HuH-7.5 (cell line): ENCODE results near the gene INHBA.

Source experiments
- DNase-seq: peaks from one replicate; pipeline ENCODE4 v3.0.0; 2011; ENCODE audit warnings: low spot score

Gene INHBA

DNA sequence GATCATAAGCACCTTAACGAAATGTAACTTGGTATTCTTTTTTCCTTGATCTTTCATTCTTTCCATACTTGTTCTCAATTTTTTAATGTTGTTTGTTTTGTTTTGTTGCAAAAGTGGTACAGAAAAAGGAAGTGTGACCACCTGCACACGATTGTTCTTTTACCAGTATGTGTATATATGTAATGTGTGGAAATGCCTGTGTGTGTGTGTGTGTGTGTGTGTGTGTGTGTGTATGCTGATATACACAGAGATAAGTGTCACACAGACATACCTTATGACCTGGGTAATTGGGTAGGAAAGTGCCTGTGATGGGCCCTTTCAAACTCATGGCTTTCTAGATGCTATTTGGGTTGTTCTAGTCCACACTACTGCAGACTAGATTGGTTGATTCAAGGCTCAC is 14.0 kb downstream of the INHBA start:
- no peak for DNase-seq

DNA sequence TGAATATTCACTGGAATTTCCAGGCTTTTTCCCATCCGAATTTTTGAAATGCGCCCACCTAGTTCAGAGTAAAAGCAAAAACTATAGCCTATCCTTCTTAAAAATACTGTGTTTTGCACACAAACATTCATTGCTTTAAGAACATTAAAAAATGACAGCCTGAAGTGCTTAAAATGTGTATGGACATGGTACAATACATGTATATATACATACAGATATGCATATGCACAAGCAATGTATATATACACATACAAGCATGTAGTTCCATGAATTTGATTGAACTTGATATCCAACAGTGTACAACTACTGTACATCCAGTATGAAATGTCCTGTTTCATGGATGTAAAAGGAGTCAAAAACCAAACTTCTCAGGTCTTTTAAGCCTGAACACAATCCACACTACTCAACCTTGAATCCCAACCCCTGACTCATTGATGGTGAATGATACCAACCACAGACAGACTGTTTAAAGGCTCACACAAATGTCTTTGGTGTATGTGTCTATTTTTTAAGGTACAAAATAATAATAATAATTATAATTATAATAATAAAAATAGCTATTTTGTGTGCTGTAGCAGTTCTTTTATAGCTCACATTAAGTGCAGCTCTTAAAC is 14.8 kb downstream of the INHBA start:
- DNase-seq: no peak

DNA sequence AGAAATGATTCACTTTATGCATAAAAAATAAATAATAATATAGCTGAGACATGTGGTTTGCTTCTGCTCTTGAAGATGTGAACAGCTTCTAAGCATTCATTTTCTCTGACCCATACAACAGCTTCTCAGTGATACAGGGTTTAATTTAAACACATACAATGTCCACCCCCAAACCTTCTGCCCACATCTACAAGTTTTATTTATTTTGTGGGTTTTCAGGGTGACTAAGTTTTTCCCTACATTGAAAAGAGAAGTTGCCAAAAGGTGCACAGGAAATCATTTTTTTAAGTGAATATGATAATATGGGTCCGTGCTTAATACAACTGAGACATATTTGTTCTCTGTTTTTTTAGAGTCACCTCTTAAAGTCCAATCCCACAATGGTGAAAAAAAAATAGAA is 17.2 kb downstream of the INHBA start:
- DNase-seq: no peak

DNA sequence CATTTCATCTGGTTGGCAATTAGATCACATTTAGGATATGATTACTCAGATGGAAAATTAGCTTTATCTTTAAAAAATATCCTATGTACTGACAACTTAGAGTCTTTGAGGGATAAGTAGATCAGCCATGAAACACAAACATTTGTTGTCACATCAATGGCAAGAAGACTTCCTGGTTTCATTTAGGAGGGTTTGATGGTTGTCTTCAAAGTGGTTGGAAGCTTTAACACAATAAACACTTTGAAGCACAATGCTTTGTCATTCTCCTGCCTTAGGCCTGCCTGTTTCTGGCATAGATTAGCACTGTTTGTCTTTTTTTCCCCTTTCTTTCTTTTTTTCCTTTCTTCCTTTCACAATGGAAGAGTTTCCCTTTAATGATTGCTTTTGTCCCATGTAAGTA is 20.5 kb downstream of the INHBA start:
- DNase-seq: no peak

DNA sequence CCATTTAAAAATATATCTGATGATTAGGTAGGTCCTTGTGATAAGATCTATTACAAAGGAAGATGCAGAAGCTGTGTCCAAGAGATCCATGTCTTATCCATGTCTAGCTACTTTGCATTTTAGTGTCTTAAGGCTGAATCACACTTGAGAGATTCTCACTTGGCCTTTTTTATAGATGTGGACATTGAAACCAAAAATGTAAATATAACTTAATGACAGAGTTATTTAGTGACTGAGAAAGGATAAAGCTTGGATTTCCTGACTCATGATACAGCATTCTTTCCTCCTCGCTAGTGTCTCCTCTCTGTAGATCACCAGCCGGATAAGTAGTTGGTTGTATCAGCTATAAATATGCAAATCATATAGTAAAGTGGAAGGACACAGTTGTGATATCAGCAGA is 23.3 kb downstream of the INHBA start:
- no peak for DNase-seq

DNA sequence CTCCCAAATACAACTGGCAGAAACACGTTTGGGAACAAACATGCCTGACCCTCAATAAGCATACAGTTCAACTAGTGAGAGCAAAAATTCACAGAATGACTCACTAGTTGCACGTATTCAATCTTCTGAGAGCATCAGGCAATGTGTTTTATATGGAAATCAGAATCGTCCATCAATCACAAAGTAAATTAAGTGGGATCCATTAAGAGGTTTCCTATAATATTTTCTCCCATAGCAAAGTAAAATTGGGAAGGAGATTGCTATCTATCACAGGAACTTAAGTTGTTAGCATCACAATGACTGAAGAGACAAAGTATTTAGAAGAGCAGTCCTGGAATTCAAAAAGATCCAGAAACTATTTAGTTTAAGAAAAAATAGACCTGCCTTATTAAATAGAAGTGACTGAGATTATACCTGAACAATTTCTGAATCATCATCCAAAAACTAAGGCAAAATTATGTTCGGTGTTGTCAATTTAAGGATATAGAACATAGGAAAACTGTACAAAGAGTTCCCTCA is 28.3 kb downstream of the INHBA start:
- no peak for DNase-seq

DNA sequence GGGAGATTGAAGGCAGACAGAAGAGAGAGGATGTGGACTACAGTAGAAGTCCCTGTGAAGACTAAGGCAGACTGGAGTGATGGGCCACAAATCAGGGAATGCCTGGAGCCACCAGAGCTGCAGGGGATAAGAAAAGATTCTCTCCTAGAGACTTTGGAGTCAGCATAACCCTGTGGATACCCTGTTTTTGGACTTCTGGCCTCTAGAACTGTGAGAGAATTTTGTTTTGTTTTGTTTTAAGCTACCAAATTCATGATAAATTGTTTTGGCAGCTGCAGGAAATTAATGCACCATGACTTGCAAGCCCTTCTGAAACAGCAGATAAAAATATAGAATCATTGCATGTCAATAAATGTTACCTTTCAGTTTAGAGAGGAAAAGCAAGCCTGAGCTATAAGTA is 41.3 kb downstream of the INHBA start:
- DNase-seq: no peak

DNA sequence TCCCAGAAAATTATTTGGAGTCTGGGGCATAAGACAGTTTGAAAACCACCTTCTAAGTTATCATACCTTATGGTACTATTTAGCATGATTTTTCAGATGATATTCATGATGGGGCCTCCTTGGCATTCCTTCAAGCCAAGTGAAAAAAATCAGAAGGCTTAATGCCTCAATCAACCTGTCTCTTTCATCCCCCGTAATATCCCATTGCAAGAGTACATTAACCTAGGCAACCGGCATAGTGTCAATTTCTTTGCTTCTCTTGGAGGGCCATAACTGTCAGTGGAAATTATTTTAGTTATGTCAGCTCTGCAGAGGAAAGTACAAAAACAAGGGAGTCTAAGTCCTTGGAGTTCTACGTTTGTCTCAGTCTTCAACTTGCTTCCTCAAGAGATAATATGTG is 43.4 kb downstream of the INHBA start:
- DNase-seq: no peak

DNA sequence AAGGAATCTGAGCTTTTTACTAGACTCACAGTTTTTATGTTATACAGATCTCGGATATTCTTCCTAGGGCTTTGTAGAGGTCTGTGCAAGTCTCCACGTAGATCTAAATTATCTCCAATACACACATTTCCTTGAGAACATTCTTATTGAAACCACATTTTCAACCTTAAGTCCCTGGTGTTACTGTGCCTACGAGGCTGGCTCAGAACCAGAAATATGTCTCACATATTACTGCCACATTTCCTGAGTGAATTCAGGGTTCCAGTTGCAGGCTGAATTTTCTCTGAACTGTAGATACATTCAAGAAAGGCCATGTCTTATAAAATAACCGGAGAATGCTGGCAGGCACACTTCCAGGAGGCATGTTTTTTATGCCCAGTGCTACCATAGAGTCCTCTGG is 46.5 kb downstream of the INHBA start:
- no peak for DNase-seq

DNA sequence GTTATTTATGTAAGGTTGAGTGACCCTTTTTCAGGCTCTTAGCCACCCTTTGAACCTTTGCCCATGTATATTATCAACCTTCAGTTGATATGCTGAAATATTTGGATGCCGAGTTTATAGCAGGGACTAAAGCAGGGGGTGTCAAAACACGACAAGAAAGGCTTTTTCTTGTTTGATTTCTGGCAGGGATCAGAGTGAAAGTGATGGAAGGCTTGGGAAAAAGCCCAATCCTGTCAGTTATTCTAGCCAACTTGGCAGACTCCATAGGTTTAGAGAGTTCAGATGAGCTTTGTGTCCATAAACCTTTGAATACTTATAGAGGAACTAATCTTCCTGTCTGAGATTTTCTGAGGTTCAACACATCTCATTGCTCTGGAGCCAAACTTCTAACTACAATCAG is 47.5 kb downstream of the INHBA start:
- no peak for DNase-seq

DNA sequence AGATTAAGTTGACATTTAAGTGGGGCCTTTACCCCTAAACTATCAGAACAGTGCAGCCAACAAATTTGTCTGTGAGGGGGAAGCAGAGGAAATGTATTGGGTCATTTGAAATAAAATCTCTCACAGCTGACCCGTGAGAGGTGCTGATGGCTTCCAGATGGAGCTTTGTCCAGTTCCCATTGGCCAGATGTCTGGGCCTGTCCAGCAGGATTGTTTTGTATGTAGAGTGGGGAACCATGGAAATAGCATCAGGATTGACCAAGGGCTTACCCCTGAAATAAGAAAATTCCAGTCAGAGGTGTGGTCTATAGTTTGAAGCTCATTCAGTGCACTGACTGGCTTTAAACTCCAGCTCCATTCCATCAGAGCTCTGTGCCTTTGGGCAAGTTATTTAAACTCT is 50.6 kb downstream of the INHBA start:
- DNase-seq: no peak

DNA sequence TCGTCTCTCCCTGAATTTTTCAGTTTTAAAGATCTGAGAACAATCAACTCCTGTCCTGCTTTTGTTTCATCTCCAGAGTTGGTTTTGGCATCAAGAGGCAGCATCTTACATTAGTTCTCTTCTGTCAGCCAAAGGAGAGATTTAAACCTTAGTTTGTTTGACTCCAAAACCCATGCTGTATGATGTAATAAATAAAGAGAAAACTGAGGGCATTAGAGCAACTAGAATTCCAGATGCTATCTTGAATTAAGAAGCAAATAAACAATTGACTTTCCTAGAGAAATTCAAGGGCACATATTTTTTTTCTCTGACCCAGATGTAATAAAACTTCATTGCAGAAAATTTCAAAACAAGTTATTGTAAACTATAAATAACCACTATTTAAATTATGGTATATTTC is 54.4 kb downstream of the INHBA start:
- DNase-seq: no peak

DNA sequence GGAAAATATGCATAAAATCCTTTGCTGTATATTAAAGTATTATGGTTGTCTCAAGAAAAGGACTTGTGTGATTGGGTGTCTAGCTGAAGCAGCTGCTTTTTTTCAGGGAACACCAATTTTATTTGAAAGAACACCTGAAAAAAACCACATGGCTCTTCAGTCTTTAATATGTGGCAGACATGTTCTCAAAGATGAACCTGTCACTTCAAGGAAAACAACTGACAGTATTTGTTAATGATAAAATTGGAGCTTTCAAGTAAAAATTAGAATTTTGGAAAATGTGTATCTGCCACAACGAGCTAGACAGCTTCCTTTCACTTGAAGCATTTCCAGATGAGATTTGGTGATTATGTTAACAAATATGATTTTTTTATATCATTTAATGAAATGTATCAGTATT is 59.3 kb downstream of the INHBA start:
- no peak for DNase-seq

DNA sequence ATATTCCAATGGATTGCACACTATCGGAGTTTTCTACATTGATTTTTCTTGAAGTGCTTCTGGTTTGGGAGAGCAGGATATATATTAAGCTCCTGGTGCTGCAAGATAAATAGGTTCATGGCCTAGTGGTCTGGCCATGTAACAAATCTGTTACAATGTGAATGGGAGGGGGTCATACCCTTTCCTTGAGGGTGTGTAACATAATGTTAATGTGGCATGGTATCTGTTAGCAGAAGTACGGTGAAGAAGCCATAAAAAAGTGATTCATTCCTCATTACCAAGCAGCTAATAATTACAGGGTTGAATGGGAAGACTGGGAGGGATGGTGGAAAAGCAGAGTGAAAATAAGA is 61.2 kb downstream of the INHBA start:
- no peak for DNase-seq

DNA sequence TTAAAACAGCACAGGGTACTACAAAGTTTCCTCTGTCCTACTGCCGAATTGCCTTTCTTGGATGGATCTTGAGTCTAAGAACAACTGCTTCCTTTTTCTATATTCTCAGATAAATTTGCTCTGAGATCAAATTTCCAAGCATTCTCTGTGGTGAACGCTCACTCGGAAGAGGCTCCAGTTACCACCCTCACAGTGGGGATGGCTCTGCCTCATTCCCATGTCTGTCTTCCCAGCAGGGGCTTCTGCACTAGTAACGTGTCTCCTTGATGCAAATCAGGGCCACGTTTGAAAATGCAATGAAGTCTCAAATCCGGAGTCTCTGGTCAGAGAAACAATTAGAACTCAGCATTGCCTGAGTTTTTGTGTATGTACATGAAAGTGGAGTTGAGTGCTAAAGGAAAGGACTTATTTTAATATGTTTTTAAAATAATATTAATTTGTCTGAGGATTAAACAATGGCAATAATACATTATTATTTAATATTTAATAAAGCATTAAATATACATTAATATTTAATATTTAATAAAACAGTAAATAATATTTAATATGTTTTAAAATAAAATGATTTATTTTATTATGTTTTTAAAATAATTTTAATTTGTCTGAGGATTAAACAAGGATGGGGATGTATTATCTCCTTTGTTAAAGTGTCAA is 61.8 kb downstream of the INHBA start:
- no peak for DNase-seq

DNA sequence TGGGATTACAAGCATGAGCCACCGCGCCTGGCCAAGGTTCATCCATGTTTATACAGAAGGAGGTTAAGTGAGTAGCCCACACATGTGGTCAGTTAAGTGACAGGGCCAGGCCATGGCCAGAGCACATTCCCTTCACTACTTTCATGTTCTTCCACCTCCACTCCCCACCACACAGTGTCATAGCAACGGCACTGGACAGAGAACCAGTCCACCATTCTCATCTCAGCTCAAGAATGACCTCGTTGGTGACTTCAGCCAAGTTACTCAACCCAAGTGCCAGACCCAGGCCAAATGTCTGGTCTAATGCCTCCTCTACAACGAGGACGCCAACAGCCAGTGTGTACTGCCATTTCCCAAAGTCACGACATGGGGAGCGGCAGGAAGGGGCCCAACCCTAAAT is 62.4 kb downstream of the INHBA start:
- no peak for DNase-seq

DNA sequence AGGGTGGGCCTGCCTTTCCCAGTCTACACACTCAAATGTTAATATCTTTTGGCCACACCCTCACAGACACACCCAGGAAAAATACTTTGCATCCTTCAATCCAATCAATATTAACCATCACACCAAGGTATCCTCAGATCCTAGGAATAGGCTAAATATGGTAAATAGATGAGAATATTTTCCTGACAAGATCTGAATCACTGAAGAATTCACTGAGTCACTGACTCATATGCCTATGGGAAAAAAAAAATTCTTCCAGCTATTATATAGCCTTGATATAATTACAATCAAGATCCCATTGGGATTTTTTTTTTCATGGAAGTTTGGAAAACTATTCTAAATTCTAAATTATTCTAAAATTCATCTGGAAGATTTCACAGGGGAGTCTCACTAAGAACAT is 65.8 kb downstream of the INHBA start:
- DNase-seq: no peak
